Stimulated activated naive CD8-positive, alpha-beta T cell treated with anti-CD3 and anti-CD28 coated beads, Interleukin-15, amount 100 ng/mL, for 72 hours (primary cell): ENCODE results near the gene CAMK4.
"Not testable (repeated sequence)": the region's sequence is repeated elsewhere in the genome, so short reads cannot be mapped to it uniquely, and the experiment has no call there.

Source experiments
- ATAC-seq: fragments of 150-1000 bp; cut with Tn5 transposase; 2 replicates; pipeline ENCODE4 v1.10.0; 2021; ENCODE audit warnings: mild to moderate bottlenecking, moderate library complexity
- DNase-seq, 2 donors: peaks; one replicate each; pipeline ENCODE4 v3.0.0; 2021 to 2022
- H3K27ac Mint-ChIP-seq, 2 donors: one replicate each; pipeline ENCODE4 v1.8.0; 2022; ENCODE audit warnings: mild to moderate bottlenecking in 2 of 2, mixed read lengths in 2 of 2, moderate library complexity in 2 of 2
- H3K27me3 Mint-ChIP-seq: one replicate; pipeline ENCODE4 v1.8.0; 2022; ENCODE audit warnings: mixed read lengths
- H3K4me1 Mint-ChIP-seq: one replicate; pipeline ENCODE4 v1.8.0; 2022; ENCODE audit warnings: mild to moderate bottlenecking, mixed read lengths
- H3K4me3 Mint-ChIP-seq, 2 donors: one replicate each; pipeline ENCODE4 v1.8.0; 2022; ENCODE audit warnings: mild to moderate bottlenecking in 2 of 2, mixed read lengths in 2 of 2, moderate library complexity in 1 of 2
- H3K9me3 Mint-ChIP-seq, 2 donors: one replicate each; pipeline ENCODE4 v1.8.0; 2022; ENCODE audit warnings: mixed read lengths in 2 of 2

CAMK4 gene

GRCh38 chr5:111389390-111390082 is 165.4 kb downstream of the CAMK4 start:
- H3K9me3 Mint-ChIP-seq: peaks cover 0 to 5% of the 10 kb centered on the region in 2 donors
- peak overlapping the region; percentile 42 to 71 for H3K27ac Mint-ChIP-seq
- DNase-seq (peak in 1 of 2 donors; percentile 11), ATAC-seq (peak; percentile 62)
- peaks cover 18% of the 10 kb centered on the region for H3K4me1 Mint-ChIP-seq
- no peak overlapping the region for H3K4me3 Mint-ChIP-seq
- no peaks in the 10 kb centered on the region for H3K27me3 Mint-ChIP-seq

GRCh38 chr5:111392181-111392580 is 168.0 kb downstream of the CAMK4 start:
- no peak overlapping the region for H3K4me3 Mint-ChIP-seq
- H3K27ac Mint-ChIP-seq: no peak overlapping the region
- H3K9me3 Mint-ChIP-seq: peaks cover 0 to 5% of the 10 kb centered on the region in 2 donors
- no peaks in the 10 kb centered on the region for H3K27me3 Mint-ChIP-seq
- H3K4me1 Mint-ChIP-seq: peaks cover 19% of the 10 kb centered on the region
- no peak for DNase-seq
- no peak for ATAC-seq

- peaks cover 0 to 4% of the 10 kb centered on the region in 2 donors for H3K9me3 Mint-ChIP-seq
- H3K4me3 Mint-ChIP-seq: no peak overlapping the region
- H3K27me3 Mint-ChIP-seq: no peaks in the 10 kb centered on the region
- H3K4me1 Mint-ChIP-seq: peaks cover 30% of the 10 kb centered on the region
- ATAC-seq (no peak), DNase-seq (no peak)
- H3K27ac Mint-ChIP-seq: no peak overlapping the region
These were observed 170.4 kb downstream of the CAMK4 start for GRCh38 chr5:111394586-111394985.

GRCh38 chr5:111398013-111398412 is 173.8 kb downstream of the CAMK4 start:
- Mint-ChIP-seq H3K4me3 (peak overlapping the region in 1 of 2 donors; percentile 29), H3K4me1 (peaks cover 26% of the 10 kb centered on the region), H3K27ac (no peak overlapping the region), H3K27me3 (no peaks in the 10 kb centered on the region), H3K9me3 (peaks cover 8 to 10% of the 10 kb centered on the region in 2 donors)
- ATAC-seq (peak; percentile 85), DNase-seq (peak in 1 of 2 donors; percentile 32)

- H3K4me3 Mint-ChIP-seq: peak overlapping the region in 1 of 2 donors; percentile 64
- H3K4me1 Mint-ChIP-seq: peaks cover 26% of the 10 kb centered on the region
- ATAC-seq (peak; percentile 78), DNase-seq (peak in 1 of 2 donors; percentile 11)
- peaks cover 8 to 14% of the 10 kb centered on the region in 2 donors for H3K9me3 Mint-ChIP-seq
- H3K27me3 Mint-ChIP-seq: no peaks in the 10 kb centered on the region
- peak overlapping the region in 1 of 2 donors; percentile 64 for H3K27ac Mint-ChIP-seq
These were observed 174.9 kb downstream of the CAMK4 start for GRCh38 chr5:111399113-111399512.

GRCh38 chr5:111401906-111402305 is 177.7 kb downstream of the CAMK4 start:
- DNase-seq: no peak
- no peak overlapping the region for H3K27ac Mint-ChIP-seq
- peaks cover 26% of the 10 kb centered on the region for H3K4me1 Mint-ChIP-seq
- ATAC-seq: no peak
- peaks cover 13 to 37% of the 10 kb centered on the region in 2 donors for H3K9me3 Mint-ChIP-seq
- H3K27me3 Mint-ChIP-seq: no peaks in the 10 kb centered on the region
- H3K4me3 Mint-ChIP-seq: no peak overlapping the region

- Mint-ChIP-seq H3K27ac (no peak overlapping the region), H3K4me3 (no peak overlapping the region), H3K4me1 (peaks cover 4% of the 10 kb centered on the region), H3K9me3 (peaks cover 25 to 59% of the 10 kb centered on the region in 2 donors), H3K27me3 (no peaks in the 10 kb centered on the region)
- no peak for ATAC-seq
- DNase-seq: no peak
These were observed 180.1 kb downstream of the CAMK4 start for GRCh38 chr5:111404270-111404769.

GRCh38 chr5:111407562-111407961 is 183.4 kb downstream of the CAMK4 start:
- H3K9me3 Mint-ChIP-seq: peaks cover 29 to 59% of the 10 kb centered on the region in 2 donors
- ATAC-seq (no peak), DNase-seq (no peak)
- peak overlapping the region in 1 of 2 donors; percentile 71 for H3K27ac Mint-ChIP-seq
- H3K27me3 Mint-ChIP-seq: no peaks in the 10 kb centered on the region
- no peak overlapping the region for H3K4me3 Mint-ChIP-seq
- peaks cover 8% of the 10 kb centered on the region for H3K4me1 Mint-ChIP-seq

GRCh38 chr5:111408817-111409216 is 184.6 kb downstream of the CAMK4 start:
- Mint-ChIP-seq H3K27me3 (no peaks in the 10 kb centered on the region), H3K9me3 (peaks cover 29 to 58% of the 10 kb centered on the region in 2 donors), H3K4me1 (peaks cover 8% of the 10 kb centered on the region), H3K27ac (no peak overlapping the region), H3K4me3 (no peak overlapping the region)
- DNase-seq: no peak
- ATAC-seq: no peak

GRCh38 chr5:111409266-111409665 is 185.1 kb downstream of the CAMK4 start:
- H3K9me3 Mint-ChIP-seq: peaks cover 29 to 53% of the 10 kb centered on the region in 2 donors
- H3K27me3 Mint-ChIP-seq, H3K27ac Mint-ChIP-seq, ATAC-seq, DNase-seq, H3K4me3 Mint-ChIP-seq: not testable (repeated sequence)
- H3K4me1 Mint-ChIP-seq: peaks cover 12% of the 10 kb centered on the region

GRCh38 chr5:111410067-111410466 is 185.9 kb downstream of the CAMK4 start:
- H3K27me3 Mint-ChIP-seq, DNase-seq, H3K4me3 Mint-ChIP-seq, ATAC-seq: not testable (repeated sequence)
- H3K27ac Mint-ChIP-seq: peak overlapping the region in 1 of 2 donors; percentile 59
- peaks cover 29 to 49% of the 10 kb centered on the region in 2 donors for H3K9me3 Mint-ChIP-seq
- H3K4me1 Mint-ChIP-seq: peaks cover 19% of the 10 kb centered on the region

GRCh38 chr5:111411301-111411700 is 187.1 kb downstream of the CAMK4 start:
- no peak overlapping the region for H3K4me3 Mint-ChIP-seq
- no peak for DNase-seq
- no peaks in the 10 kb centered on the region for H3K27me3 Mint-ChIP-seq
- peaks cover 22% of the 10 kb centered on the region for H3K4me1 Mint-ChIP-seq
- no peak for ATAC-seq
- H3K9me3 Mint-ChIP-seq: peaks cover 24 to 37% of the 10 kb centered on the region in 2 donors
- H3K27ac Mint-ChIP-seq: no peak overlapping the region

- no peaks in the 10 kb centered on the region for H3K27me3 Mint-ChIP-seq
- ATAC-seq (no peak), DNase-seq (no peak)
- peaks cover 22% of the 10 kb centered on the region for H3K4me1 Mint-ChIP-seq
- H3K4me3 Mint-ChIP-seq: no peak overlapping the region
- H3K27ac Mint-ChIP-seq: no peak overlapping the region
- peaks cover 24 to 27% of the 10 kb centered on the region in 2 donors for H3K9me3 Mint-ChIP-seq
These were observed 188.4 kb downstream of the CAMK4 start for GRCh38 chr5:111412593-111412992.

- DNase-seq: peak in 1 of 2 donors; percentile 46
- H3K4me1 Mint-ChIP-seq: peaks cover 16% of the 10 kb centered on the region
- peaks cover 2% of the 10 kb centered on the region in 2 donors for H3K9me3 Mint-ChIP-seq
- ATAC-seq: peak; percentile 95
- peak overlapping the region in 1 of 2 donors; percentile 53 for H3K27ac Mint-ChIP-seq
- H3K4me3 Mint-ChIP-seq: no peak overlapping the region
- H3K27me3 Mint-ChIP-seq: no peaks in the 10 kb centered on the region
These were observed 190.9 kb downstream of the CAMK4 start for GRCh38 chr5:111415053-111415452.

- DNase-seq (no peak), ATAC-seq (no peak)
- Mint-ChIP-seq H3K4me3 (no peak overlapping the region), H3K9me3 (peaks cover 0 to 2% of the 10 kb centered on the region in 2 donors), H3K27ac (no peak overlapping the region), H3K4me1 (peaks cover 19% of the 10 kb centered on the region), H3K27me3 (no peaks in the 10 kb centered on the region)
These were observed 198.1 kb downstream of the CAMK4 start for GRCh38 chr5:111422245-111422644.
